ENCODE data around the gene RELB.

The RELB gene

DNA sequence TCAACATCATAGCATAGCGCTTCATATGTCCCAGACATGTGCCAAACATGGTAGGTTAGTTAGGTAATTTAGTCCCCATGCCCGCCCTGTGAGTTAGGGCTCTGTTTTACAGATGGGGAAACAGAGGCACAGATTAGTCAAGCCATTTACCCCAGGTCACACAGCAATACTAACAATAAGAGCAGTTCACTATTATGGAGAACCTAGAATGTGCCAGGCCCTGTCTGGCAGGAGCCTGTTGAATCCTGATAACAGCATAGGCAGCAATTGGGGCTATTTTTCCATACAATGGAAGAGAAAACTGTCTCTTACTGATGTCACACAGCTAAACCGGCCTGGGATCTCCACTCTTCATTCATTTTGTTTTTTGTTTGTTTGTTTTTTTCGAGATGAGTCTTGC is 85.2 kb downstream of the RELB start:
- no peak for DNase-seq

DNA sequence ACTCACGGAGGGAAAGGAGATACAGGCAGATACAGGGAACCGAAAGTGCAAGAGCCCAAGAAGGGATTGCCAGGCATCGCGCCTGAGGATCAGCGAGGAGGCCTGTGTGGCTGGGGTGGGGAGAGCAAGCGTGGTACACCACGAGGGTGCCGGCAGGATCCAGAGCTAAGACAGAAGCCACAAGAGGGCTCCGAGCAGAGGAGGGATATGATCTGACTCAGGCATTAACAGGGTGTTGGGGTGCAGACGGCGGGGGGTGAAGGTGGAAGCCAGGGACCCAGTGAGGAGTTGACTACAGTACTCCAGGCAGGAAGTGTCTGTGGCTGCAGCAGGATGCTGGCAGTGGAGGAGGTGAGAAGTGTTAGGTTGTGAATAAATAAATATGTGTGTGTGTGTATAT is 86.3 kb downstream of the RELB start:
- DNase-seq, result no peak
